H1 (cell line): ENCODE measurements around the gene PJA1. TPM values are rescaled to one million over a fixed set of nuclear protein-coding genes. Genes with fewer than 3 reads are reported as not detected.

Experiments used
- CTCF ChIA-PET: fragments of 300-600 bp; sonication (Branson Sonifier 250); formaldehyde crosslinking; loops from one replicate; lab custom pipeline; 2021; ENCODE audit not compliant: partially characterized antibody; lab: Charles Lee
- POLR2A ChIA-PET: fragments of 300-600 bp; sonication (Branson Sonifier 250); formaldehyde crosslinking; loops from one replicate; lab custom pipeline; 2021; ENCODE audit warnings: inconsistent platforms; ENCODE audit not compliant: partially characterized antibody; lab: Charles Lee
- DNase-seq, 2 experiments: peaks; one replicate each; pipeline versions ENCODE4 v3.0.0 to v3.0.0-alpha.2; 2010 to 2022; ENCODE audit warnings: low spot score in 2 of 2, low read depth in 1 of 2, mixed read lengths in 1 of 2
- FAIRE-seq: peaks from 2 replicates; lab custom pipeline; 2011; peaks lifted over from hg19 to GRCh38; lab: Jason Lieb, UNC
- H2AFZ ChIP-seq: 2 replicates; pipeline ENCODE4 v1.8.1; 2012; ENCODE audit warnings: low read length, inconsistent platforms
- H2AK5ac ChIP-seq: 2 replicates; pipeline ENCODE4 v1.6.1; 2013; ENCODE audit warnings: low read depth, low read length
- H2BK120ac ChIP-seq: replicated peaks from 2 replicates; pipeline ENCODE3; 2013; ENCODE audit warnings: low read depth, low read length, inconsistent platforms
- H2BK12ac ChIP-seq: 2 replicates; pipeline ENCODE4 v1.6.1; 2013; ENCODE audit warnings: low read depth, low read length
- H2BK15ac ChIP-seq: 2 replicates; pipeline ENCODE4 v1.6.1; 2013; ENCODE audit warnings: low read length
- H2BK20ac ChIP-seq: 2 replicates; pipeline ENCODE4 v1.6.1; 2013; ENCODE audit warnings: low read length
- H2BK5ac ChIP-seq: 2 replicates; pipeline ENCODE4 v1.6.1; 2013; ENCODE audit warnings: low read depth, low read length
- H3K14ac ChIP-seq: 2 replicates; pipeline ENCODE4 v1.6.1; 2013; ENCODE audit warnings: inconsistent platforms; ENCODE audit not compliant: insufficient read length
- H3K18ac ChIP-seq: 2 replicates; pipeline ENCODE4 v1.6.1; 2013; ENCODE audit warnings: low read length; ENCODE audit errors: extremely low read depth
- H3K23ac ChIP-seq: 2 replicates; pipeline ENCODE4 v1.6.1; 2013; ENCODE audit warnings: inconsistent platforms; ENCODE audit not compliant: insufficient read length
- H3K23me2 ChIP-seq: 2 replicates; pipeline ENCODE4 v1.6.1; 2013; ENCODE audit warnings: low read depth, low read length
- H3K27ac ChIP-seq: 2 replicates; pipeline ENCODE4 v1.6.1; 2011; ENCODE audit warnings: low read depth, low read length, inconsistent platforms
- H3K27me3 ChIP-seq, 4 experiments: replicated peaks in 1 of 4; 1 replicate in 1 of 4; 2 replicates in 3 of 4; pipeline versions ENCODE4 v1.6.1 to v1.8.1; 2011 to 2013; ENCODE audit warnings: low read length in 3 of 4, mild to moderate bottlenecking in 3 of 4, inconsistent platforms in 2 of 4, mixed read lengths in 2 of 4, moderate library complexity in 1 of 4; ENCODE audit not compliant: control insufficient read depth in 3 of 4, insufficient read depth in 3 of 4; ENCODE audit errors: extremely low read depth in 1 of 4
- H3K36me3 ChIP-seq, 4 experiments: 2 replicates each; pipeline versions ENCODE4 v1.6.1 to v1.8.1; 2011 to 2013; ENCODE audit warnings: mild to moderate bottlenecking in 4 of 4, low read length in 3 of 4, moderate library complexity in 2 of 4, control low read depth in 1 of 4, inconsistent platforms in 1 of 4; ENCODE audit not compliant: insufficient read depth in 4 of 4, control insufficient read depth in 2 of 4
- H3K4ac ChIP-seq: replicated peaks from 2 replicates; pipeline ENCODE3; 2013; ENCODE audit warnings: low read length, low read depth, mixed read lengths, inconsistent platforms; ENCODE audit not compliant: insufficient read length
- H3K4me1 ChIP-seq, 4 experiments: replicated peaks in 1 of 4; 1 replicate in 1 of 4; 2 replicates in 3 of 4; pipeline versions ENCODE4 v1.6.1 to v1.8.1; 2011 to 2013; ENCODE audit warnings: low read length in 3 of 4, inconsistent platforms in 2 of 4, mixed read lengths in 1 of 4; ENCODE audit not compliant: insufficient read depth in 4 of 4, control insufficient read depth in 3 of 4
- H3K4me2 ChIP-seq, 2 experiments: 2 replicates each; pipeline versions ENCODE4 v1.6.1 to v1.8.1; 2011 to 2013; ENCODE audit warnings: low read depth in 2 of 2, low read length in 2 of 2, control low read depth in 1 of 2, inconsistent platforms in 1 of 2, mild to moderate bottlenecking in 1 of 2; ENCODE audit not compliant: insufficient read depth in 1 of 2
- H3K4me3 ChIP-seq, 4 experiments: fragments of 200-600, 300-600 bp in 1 of 4; sonication (generic), shearing (Covaris generic), sonication (Bioruptor Twin) in 1 of 4; 2 replicates each; pipeline versions ENCODE4 v1.5.1 to v1.8.1; 2011 to 2016; ENCODE audit warnings: low read length in 4 of 4, low read depth in 3 of 4, control low read depth in 2 of 4, inconsistent platforms in 2 of 4, mild to moderate bottlenecking in 2 of 4, mixed read lengths in 1 of 4, moderate library complexity in 1 of 4; ENCODE audit not compliant: insufficient read depth in 2 of 4; ENCODE audit errors: extremely low read depth in 1 of 4
- H3K56ac ChIP-seq: replicated peaks from 2 replicates; pipeline ENCODE3; 2013; ENCODE audit warnings: low read depth, mild to moderate bottlenecking, mixed read lengths, low read length, inconsistent platforms; ENCODE audit not compliant: insufficient read length
- H3K79me1 ChIP-seq: 2 replicates; pipeline ENCODE4 v1.6.1; 2013; ENCODE audit warnings: low read depth, low read length, control low read depth
- H3K79me2 ChIP-seq, 2 experiments: 2 replicates each; pipeline versions ENCODE4 v1.6.1 to v1.8.1; 2012 to 2013; ENCODE audit warnings: low read length in 2 of 2, mild to moderate bottlenecking in 2 of 2, inconsistent platforms in 1 of 2; ENCODE audit not compliant: insufficient read depth in 2 of 2, control insufficient read depth in 1 of 2
- H3K9ac ChIP-seq, 4 experiments: replicated peaks in 1 of 4; 1 replicate in 1 of 4; 2 replicates in 3 of 4; pipeline versions ENCODE4 v1.6.1 to v1.8.1; 2011 to 2013; ENCODE audit warnings: low read depth in 3 of 4, low read length in 3 of 4, control low read depth in 2 of 4, mild to moderate bottlenecking in 2 of 4, moderate library complexity in 2 of 4, inconsistent platforms in 1 of 4; ENCODE audit errors: extremely low read depth in 1 of 4
- H3K9me3 ChIP-seq, 2 experiments: 2 replicates each; pipeline versions ENCODE4 v1.6.1 to v1.8.1; 2012 to 2013; ENCODE audit warnings: mild to moderate bottlenecking in 2 of 2, moderate library complexity in 2 of 2, control low read depth in 1 of 2, inconsistent platforms in 1 of 2, low read depth in 1 of 2, low read length in 1 of 2, mixed read lengths in 1 of 2; ENCODE audit not compliant: insufficient read depth in 2 of 2
- H4K20me1 ChIP-seq, 2 experiments: replicated peaks in 1 of 2; 2 replicates each; pipeline versions ENCODE3 to v1.8.1; 2011 to 2013; ENCODE audit warnings: inconsistent platforms in 2 of 2, low read length in 2 of 2, mild to moderate bottlenecking in 1 of 2; ENCODE audit not compliant: insufficient read depth in 2 of 2, control insufficient read depth in 1 of 2
- H4K5ac ChIP-seq: 2 replicates; pipeline ENCODE4 v1.6.1; 2013; ENCODE audit warnings: low read length, low read depth, mixed read lengths, inconsistent platforms; ENCODE audit not compliant: insufficient read length
- H4K8ac ChIP-seq: 2 replicates; pipeline ENCODE4 v1.8.0; 2013; ENCODE audit warnings: mild to moderate bottlenecking, moderate library complexity, low read length, inconsistent platforms; ENCODE audit not compliant: insufficient read depth; ENCODE audit errors: extremely low read depth
- H4K91ac ChIP-seq: replicated peaks from 2 replicates; pipeline ENCODE3; 2013; ENCODE audit warnings: low read length, mixed read lengths, inconsistent platforms; ENCODE audit not compliant: insufficient read length
- BACH1 ChIP-seq: IDR thresholded peaks from 2 replicates; pipeline ENCODE4 v1.6.1; 2012; ENCODE audit warnings: low read length, improper control_type of control experiment
- TCF12 ChIP-seq: IDR thresholded peaks from 2 replicates; pipeline ENCODE4 v1.6.1; 2011; ENCODE audit warnings: low read depth, mild to moderate bottlenecking, low read length
- WGBS, 2 experiments: shearing (Covaris generic) in 1 of 2; methylation state at CpG; one replicate each; pipeline versions ENCODE4 v1.1.6 to v1.1.7; 2013 to 2015; ENCODE audit warnings: low lambda C conversion rate in 2 of 2, mixed read lengths in 2 of 2, inconsistent platforms in 1 of 2, low coverage in 1 of 2, missing lambda C conversion rate in 1 of 2; ENCODE audit not compliant: insufficient replicate concordance in 2 of 2, insufficient coverage in 1 of 2, insufficient read length in 1 of 2; ENCODE audit errors: extremely low coverage in 1 of 2, missing lambda C conversion rate in 1 of 2; 5-methylcytosine and 5-hydroxymethylcytosine counted together
- polyA plus RNA-seq, 7 experiments: library from polyadenylated mRNA; depleted of rRNA in 3 of 7; stranded (reverse) in 5 of 7; unstranded in 2 of 7; fragments of >200 nt in 5 of 7; fragments of 200-250 nt in 2 of 7; gene quantifications; 1 replicate in 5 of 7; 2 replicates in 1 of 7; 4 replicates in 1 of 7; pipeline versions ENCODE4 v1.2.1 to v1.2.3, GENCODE V29; 2011 to 2013; ENCODE audit warnings: missing spikeins in 2 of 7, mixed read lengths in 2 of 7
- total RNA-seq: library from RNA; stranded (reverse); fragmentation: NEBNext Ultra II Directional; extraction: Animal tissue kit (Norgen Biotek cat#: 25700); gene quantifications from 2 replicates; pipeline ENCODE4 v1.2.1, GENCODE V29; 2021

PJA1 gene
- total and polyA plus RNA-seq, 2 of the 8 experiments (the other 6 are each of a cell fraction or from before 2014, with no cell fraction given) = 25.7 to 37.0 TPM

DNA sequence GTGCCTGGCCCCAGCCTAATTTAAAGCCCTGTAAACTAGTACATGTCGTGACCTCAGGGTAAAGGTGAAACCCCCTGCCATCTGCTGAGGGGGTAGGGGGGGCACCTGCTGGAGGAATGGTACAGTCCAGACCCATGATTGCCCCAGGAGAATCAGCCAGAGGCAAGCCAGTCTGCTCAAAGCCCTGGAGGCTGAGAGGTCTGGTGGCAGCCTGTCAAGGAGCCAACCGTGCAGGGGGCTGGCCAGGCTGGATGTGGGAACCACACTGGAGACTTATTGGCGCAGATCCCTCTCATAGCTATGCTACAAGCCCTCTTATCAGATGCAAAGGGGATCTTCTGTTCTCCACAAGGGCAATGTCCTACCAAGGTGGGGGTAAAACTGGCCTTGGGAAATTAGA lies 31.4 kb upstream of the PJA1 start:
- Histone ChIP-seq H3K23ac (no peak overlapping the region), H2AK5ac (no peak overlapping the region), H3K23me2 (no peaks in the 10 kb centered on the region), H3K9ac (no peak overlapping the region), H3K18ac (no peak overlapping the region), H2BK15ac (no peak overlapping the region), H2BK12ac (no peak overlapping the region), H3K9me3 (no peaks in the 10 kb centered on the region), H3K4me2 (no peak overlapping the region), H3K27me3 (no peaks in the 10 kb centered on the region), H3K4me3 (no peak overlapping the region), H2BK20ac (no peak overlapping the region), H2BK120ac (no peak overlapping the region), H4K8ac (no peak overlapping the region), H3K56ac (no peak overlapping the region), H3K4ac (no peak overlapping the region), H4K5ac (no peak overlapping the region), H3K14ac (no peak overlapping the region), H4K91ac (no peak overlapping the region), H3K79me1 (no peaks in the 10 kb centered on the region), H3K27ac (no peak overlapping the region), H3K36me3 (no peaks in the 10 kb centered on the region), H3K4me1 (no peaks in the 10 kb centered on the region), H4K20me1 (no peaks in the 10 kb centered on the region), H2AFZ (no peak overlapping the region), H3K79me2 (no peaks in the 10 kb centered on the region), H2BK5ac (no peak overlapping the region)
- DNase-seq (no peak), FAIRE-seq (no peak)
- TF ChIP-seq BACH1 (no peak), TCF12 (no peak)
- WGBS, 2 experiments = 71% methylated on average over 1 of the region's 3 CpGs; no CpG with 5 or more reads in 1 of the 2 experiments
- POLR2A ChIA-PET = no interaction called here
- CTCF ChIA-PET = interaction anchor here (0.8 to 3.3 kb wide), 6 partner anchors 14 to 78 kb away, joined by 3 to 10 read pairs (median 4); no protein-coding TSS in a partner anchor
